ENCODE data around the gene CEP20. TPM values are rescaled to one million over a fixed set of nuclear protein-coding genes. Genes with fewer than 3 reads are reported as not detected.

CEP20 gene
- total RNA-seq, 2 experiments from 2014 or later: 36.6 to 47.3 TPM

DNA sequence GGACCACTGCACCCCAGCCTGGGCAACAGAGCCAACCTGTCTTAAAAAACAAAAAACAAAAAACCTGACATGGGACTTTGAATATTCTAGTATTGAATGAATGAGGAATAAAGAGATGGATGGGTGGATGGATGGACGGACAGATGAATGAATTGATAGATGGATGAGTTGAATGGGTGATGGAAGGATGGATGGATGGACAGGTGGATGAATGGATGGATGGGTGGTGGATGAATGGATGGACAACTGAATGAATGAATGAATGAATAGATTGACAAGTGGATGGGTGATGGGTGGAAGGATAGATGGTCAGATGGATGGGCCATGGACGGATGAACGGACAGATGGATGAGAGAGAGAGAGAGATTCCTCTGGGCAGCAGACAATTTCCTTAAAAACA, 22.8 kb upstream of the CEP20 start:
- H3K4me1 Mint-ChIP-seq: peaks cover 11% of the 10 kb centered on the region
- no peak for ATAC-seq (ENCODE audit: low read depth)
- peak overlapping the region; percentile 1 for H3K27ac Mint-ChIP-seq
- H3K36me3 Mint-ChIP-seq: peaks cover 1% of the 10 kb centered on the region
- DNase-seq: no peak
- peaks cover 2% of the 10 kb centered on the region for H3K9me3 Mint-ChIP-seq
- no peak overlapping the region for H3K4me3 Mint-ChIP-seq
- POLR2A ChIA-PET: no interaction called here
- H3K27me3 Mint-ChIP-seq: no peaks in the 10 kb centered on the region

DNA sequence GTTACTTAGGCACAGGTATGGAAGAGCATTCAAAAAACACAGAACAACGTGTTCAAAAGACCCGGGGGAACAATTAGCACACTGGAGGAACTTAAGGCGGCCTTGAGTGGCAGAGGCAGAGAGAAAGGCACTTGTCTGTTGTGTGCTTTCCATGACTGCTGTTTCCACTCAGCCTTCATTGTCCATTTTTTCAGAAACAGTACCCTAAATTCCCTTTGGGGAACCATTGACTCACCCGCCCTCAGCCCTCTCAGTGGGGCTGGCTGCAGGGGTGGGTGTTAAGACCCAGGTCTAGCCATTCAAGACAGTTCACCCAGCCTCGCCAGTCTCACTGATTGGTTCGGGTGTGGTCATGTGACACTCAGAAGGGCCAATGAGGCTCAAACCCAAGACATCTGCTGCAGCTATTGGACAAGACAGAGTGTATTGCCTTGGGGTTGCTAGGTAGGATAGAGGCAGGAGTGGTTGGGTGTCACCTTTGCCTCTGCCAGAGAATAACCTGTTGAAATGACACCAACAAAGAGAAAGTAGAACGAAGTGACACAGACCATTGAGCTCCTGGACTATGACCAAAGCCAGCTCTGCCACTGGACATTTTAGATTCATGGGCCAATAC, 19.6 kb upstream of the CEP20 start:
- Mint-ChIP-seq H3K27me3 (peaks cover 1% of the 10 kb centered on the region), H3K4me1 (peaks cover 7% of the 10 kb centered on the region), H3K9me3 (peaks cover 1% of the 10 kb centered on the region), H3K27ac (no peak overlapping the region), H3K4me3 (no peak overlapping the region), H3K36me3 (no peaks in the 10 kb centered on the region)
- ATAC-seq (ENCODE audit: low read depth) (peak; percentile 63), DNase-seq (no peak)
- POLR2A ChIA-PET: interaction anchor here (2.3 kb wide), 1 partner anchor 20 kb away, joined by 6 read pairs; the partner anchor contains the start of gene CEP20

DNA sequence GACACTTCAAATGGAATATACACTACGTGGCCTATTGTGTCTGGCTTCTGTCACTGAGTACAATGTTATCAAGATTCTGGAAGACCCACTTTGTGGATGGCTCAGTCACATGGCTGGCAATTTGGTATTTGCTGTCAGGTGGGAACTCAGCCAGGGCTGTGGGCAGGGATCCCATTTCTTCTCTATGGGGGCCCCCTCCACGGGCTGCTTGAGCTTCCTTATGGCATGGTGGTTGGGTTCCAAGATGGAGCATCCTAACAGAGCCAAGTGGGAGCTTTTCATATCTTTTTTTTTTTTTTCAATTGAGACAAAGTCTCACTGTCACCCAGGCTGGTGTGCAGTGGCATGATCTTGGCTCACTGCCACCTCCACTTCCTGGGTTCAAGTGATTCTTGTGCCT, 18.0 kb upstream of the CEP20 start:
- H3K9me3 Mint-ChIP-seq: peaks cover 1% of the 10 kb centered on the region
- H3K27me3 Mint-ChIP-seq: peaks cover 6% of the 10 kb centered on the region
- POLR2A ChIA-PET: interaction anchor here (2.3 kb wide), 1 partner anchor 18 kb away, joined by 6 read pairs; the partner anchor contains the start of gene CEP20
- DNase-seq (no peak), ATAC-seq (ENCODE audit: low read depth) (no peak)
- H3K27ac Mint-ChIP-seq: no peak overlapping the region
- H3K36me3 Mint-ChIP-seq: no peaks in the 10 kb centered on the region
- H3K4me3 Mint-ChIP-seq: no peak overlapping the region
- no peaks in the 10 kb centered on the region for H3K4me1 Mint-ChIP-seq

DNA sequence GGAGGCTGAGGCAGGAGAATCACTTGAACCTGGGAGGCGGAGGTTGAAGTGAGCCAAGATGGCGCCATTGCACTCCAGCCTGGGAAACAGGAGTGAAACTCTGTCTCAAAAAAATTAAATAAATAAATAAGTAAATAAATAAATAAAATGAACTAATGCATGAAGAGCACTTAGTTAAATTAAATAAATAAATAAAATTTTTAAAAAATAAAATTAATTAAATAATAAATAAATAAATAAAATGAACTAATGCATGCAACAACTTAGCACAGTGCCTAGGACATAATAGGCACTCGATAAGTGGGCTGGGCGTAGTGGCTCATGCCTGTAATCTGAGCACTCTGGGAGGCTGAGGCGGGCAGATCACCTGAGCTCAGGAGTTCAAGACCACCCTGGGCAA, 15.6 kb upstream of the CEP20 start:
- DNase-seq (no peak), ATAC-seq (ENCODE audit: low read depth) (no peak)
- POLR2A ChIA-PET: no interaction called here
- Mint-ChIP-seq H3K4me3 (no peak overlapping the region), H3K4me1 (peaks cover 6% of the 10 kb centered on the region), H3K27ac (no peak overlapping the region), H3K27me3 (peaks cover 9% of the 10 kb centered on the region), H3K9me3 (peaks cover 1% of the 10 kb centered on the region), H3K36me3 (no peaks in the 10 kb centered on the region)

DNA sequence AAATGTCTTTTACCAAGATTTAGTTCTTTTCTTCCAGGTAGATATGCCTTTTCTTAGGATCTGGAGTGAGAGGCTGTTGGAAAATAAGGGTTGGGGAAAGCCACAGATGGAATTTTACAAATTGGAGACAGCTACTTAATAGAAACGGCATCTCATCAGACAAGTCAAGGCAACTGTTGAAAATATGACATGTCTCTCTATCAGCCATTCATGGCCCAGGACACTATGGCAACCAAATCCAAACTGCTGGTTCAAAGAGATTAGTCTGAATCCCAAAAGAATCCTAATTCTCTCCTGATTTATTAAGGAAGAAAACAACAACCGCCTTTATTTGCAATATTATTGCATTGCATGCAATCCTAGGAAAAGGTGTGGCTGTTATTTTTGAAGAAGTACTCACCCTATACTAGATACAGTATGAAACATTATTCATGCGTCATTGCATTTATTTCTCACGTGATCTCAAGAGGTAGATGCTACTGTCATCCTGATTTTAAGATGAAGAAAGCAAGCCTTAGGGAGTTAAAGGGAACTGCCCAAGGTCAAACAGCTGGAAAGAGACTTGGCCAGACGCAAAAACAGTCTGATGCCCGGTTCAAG, 12.6 kb upstream of the CEP20 start:
- Mint-ChIP-seq H3K36me3 (no peaks in the 10 kb centered on the region), H3K27me3 (peaks cover 9% of the 10 kb centered on the region), H3K27ac (no peak overlapping the region), H3K9me3 (peaks cover 1% of the 10 kb centered on the region), H3K4me3 (no peak overlapping the region), H3K4me1 (peaks cover 10% of the 10 kb centered on the region)
- POLR2A ChIA-PET: no interaction called here
- ATAC-seq (ENCODE audit: low read depth) (no peak), DNase-seq (no peak)

DNA sequence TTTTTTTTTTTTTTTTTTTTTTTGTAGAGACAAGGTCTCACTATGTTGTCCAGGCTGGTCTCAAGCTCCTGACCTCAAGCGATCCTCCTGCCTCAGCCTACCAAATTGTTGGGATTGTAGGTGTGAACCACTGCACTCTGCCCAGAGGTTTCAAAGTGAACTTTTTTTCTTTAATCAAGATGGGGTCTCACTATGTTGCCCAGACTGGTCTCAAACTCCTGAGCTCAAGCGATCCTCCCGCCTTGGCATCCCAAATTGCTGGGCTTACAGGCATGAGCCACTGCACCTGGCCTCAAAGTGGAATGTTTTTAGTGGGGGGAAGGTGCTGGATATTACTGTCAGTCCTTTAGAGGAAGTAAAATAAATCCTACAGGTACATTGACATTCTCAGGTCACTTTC, 12.0 kb upstream of the CEP20 start:
- H3K27me3 Mint-ChIP-seq: peaks cover 9% of the 10 kb centered on the region
- H3K27ac Mint-ChIP-seq: no peak overlapping the region
- H3K9me3 Mint-ChIP-seq: no peaks in the 10 kb centered on the region
- no peak overlapping the region for H3K4me3 Mint-ChIP-seq
- peaks cover 10% of the 10 kb centered on the region for H3K4me1 Mint-ChIP-seq
- DNase-seq (no peak), ATAC-seq (ENCODE audit: low read depth) (no peak)
- no peaks in the 10 kb centered on the region for H3K36me3 Mint-ChIP-seq
- POLR2A ChIA-PET: no interaction called here

DNA sequence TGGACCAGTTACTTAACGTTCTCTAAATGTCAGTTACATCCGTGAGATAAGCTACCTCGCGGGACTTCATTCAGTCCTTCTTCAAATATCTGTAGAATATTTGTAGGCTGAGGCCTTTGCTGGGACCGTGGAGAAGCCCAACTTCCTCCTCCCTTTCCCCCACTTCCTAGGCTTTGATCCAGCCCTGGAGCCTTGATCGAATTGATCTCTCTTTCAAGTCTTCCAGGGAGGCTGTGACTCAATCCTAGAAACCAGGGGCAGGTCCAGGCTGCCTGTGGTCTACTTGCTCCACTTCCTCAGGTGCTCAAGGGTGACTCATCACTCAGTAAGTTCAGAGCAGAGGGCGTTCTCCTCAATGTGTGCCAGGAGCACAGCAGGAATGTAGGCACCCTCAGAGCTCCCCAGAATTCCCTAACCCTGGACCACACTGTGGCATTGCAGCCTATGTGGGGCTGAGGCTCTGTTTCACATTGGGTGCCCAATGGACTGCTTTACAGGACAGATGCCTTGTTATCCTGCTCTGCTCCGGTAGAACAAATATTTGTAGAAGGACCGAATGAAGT, 11.2 kb upstream of the CEP20 start:
- ATAC-seq (ENCODE audit: low read depth) (peak; percentile 59), DNase-seq (no peak)
- no peak overlapping the region for H3K27ac Mint-ChIP-seq
- POLR2A ChIA-PET: no interaction called here
- H3K36me3 Mint-ChIP-seq: no peaks in the 10 kb centered on the region
- peaks cover 10% of the 10 kb centered on the region for H3K4me1 Mint-ChIP-seq
- H3K4me3 Mint-ChIP-seq: no peak overlapping the region
- peaks cover 9% of the 10 kb centered on the region for H3K27me3 Mint-ChIP-seq
- H3K9me3 Mint-ChIP-seq: no peaks in the 10 kb centered on the region

DNA sequence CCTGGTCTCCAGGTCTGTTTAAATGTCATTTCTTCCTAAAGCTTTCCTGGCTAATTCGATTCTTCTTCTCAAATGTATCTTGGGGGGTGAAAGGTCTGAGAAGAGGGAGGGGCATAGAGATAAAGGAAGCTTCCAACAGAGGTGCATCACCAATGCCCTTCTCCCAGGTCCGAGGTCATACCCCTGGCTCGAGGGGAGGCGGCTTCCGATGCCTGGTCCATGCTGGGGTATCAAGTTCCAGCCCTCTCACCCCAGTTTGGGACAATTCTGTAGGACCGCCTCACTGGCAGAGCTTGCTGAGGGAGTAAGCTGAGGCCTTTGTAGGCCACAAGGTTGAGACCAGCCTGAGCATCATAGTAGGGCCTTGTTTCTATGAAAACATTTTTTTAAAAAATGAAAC, 10.3 kb upstream of the CEP20 start:
- POLR2A ChIA-PET: interaction anchor here (1.8 kb wide), 1 partner anchor 10 kb away, joined by 6 read pairs; the partner anchor contains the start of gene CEP20
- H3K27ac Mint-ChIP-seq: no peak overlapping the region
- no peak for DNase-seq
- peaks cover 10% of the 10 kb centered on the region for H3K4me1 Mint-ChIP-seq
- no peaks in the 10 kb centered on the region for H3K9me3 Mint-ChIP-seq
- no peaks in the 10 kb centered on the region for H3K36me3 Mint-ChIP-seq
- H3K4me3 Mint-ChIP-seq: no peak overlapping the region
- peaks cover 9% of the 10 kb centered on the region for H3K27me3 Mint-ChIP-seq
- no peak for ATAC-seq (ENCODE audit: low read depth)

DNA sequence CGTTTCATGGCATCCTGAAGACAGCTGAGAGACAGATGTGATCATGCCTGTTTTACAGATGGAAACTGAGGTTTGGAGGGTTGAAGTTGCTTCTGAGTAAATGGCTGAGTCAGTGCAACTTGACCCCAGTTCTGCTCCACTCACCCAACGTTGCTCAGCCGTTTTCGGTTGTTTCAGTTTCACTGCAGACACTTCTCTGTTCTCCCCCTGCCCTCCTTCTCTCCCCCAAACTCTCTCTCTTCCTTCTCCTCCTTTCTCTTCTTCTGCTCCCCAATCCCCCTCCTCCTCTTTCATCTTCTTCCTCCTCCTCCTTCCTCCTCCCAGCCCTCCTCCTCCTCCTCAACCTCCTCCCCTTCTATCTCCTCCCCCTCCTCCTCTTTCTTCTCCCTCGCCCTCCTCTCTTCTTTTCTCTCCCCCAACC, 9.4 kb upstream of the CEP20 start:
- H3K4me1 Mint-ChIP-seq: peaks cover 10% of the 10 kb centered on the region
- POLR2A ChIA-PET: interaction anchor here (0.6 to 1.8 kb wide), 2 partner anchors 10 to 15 kb away, joined by 3 to 6 read pairs; partner anchors contain the start of gene CEP20
- no peaks in the 10 kb centered on the region for H3K9me3 Mint-ChIP-seq
- H3K27ac Mint-ChIP-seq: peak overlapping the region; percentile 70
- H3K4me3 Mint-ChIP-seq: peak overlapping the region; percentile 47
- H3K27me3 Mint-ChIP-seq: peaks cover 7% of the 10 kb centered on the region
- ATAC-seq (ENCODE audit: low read depth): no peak
- no peak for DNase-seq
- no peaks in the 10 kb centered on the region for H3K36me3 Mint-ChIP-seq

DNA sequence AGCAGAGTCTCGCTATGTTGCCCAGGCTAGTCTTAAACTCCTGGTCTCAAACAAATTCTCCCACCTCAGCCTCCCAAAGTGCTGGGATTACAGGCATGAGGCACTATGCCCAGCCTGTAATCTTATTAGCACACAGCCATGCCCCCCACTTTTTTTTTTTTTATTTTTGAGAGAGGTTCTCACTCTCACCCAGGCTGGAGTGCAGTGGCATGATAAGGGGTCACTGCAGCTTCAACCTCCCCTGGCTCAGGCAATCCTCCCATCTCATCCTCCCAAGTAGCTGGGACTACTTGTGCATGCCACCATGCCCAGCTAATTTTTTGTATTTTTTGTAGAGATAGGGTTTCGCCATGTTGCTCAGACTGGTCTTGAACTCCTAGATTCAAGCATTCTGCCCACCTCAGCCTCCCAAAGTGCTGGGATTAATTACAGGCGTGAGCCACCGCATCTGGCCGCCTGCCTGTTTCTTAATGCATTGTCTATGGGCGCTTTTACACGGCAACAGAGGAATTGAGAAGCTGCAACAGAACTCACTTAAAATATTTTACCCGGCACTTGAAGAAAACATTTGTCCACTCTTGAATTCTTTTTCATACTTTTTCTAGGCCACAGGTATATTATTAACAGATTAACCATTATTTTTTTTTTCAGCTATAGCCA, 8.8 kb upstream of the CEP20 start:
- H3K27me3 Mint-ChIP-seq: peaks cover 2% of the 10 kb centered on the region
- no peaks in the 10 kb centered on the region for H3K36me3 Mint-ChIP-seq
- H3K4me3 Mint-ChIP-seq: no peak overlapping the region
- no peak overlapping the region for H3K27ac Mint-ChIP-seq
- DNase-seq: no peak
- H3K4me1 Mint-ChIP-seq: peaks cover 10% of the 10 kb centered on the region
- POLR2A ChIA-PET: interaction anchor here (0.6 to 1.8 kb wide), 2 partner anchors 9 to 16 kb away, joined by 3 to 6 read pairs; partner anchors contain the start of gene CEP20
- no peak for ATAC-seq (ENCODE audit: low read depth)
- no peaks in the 10 kb centered on the region for H3K9me3 Mint-ChIP-seq

DNA sequence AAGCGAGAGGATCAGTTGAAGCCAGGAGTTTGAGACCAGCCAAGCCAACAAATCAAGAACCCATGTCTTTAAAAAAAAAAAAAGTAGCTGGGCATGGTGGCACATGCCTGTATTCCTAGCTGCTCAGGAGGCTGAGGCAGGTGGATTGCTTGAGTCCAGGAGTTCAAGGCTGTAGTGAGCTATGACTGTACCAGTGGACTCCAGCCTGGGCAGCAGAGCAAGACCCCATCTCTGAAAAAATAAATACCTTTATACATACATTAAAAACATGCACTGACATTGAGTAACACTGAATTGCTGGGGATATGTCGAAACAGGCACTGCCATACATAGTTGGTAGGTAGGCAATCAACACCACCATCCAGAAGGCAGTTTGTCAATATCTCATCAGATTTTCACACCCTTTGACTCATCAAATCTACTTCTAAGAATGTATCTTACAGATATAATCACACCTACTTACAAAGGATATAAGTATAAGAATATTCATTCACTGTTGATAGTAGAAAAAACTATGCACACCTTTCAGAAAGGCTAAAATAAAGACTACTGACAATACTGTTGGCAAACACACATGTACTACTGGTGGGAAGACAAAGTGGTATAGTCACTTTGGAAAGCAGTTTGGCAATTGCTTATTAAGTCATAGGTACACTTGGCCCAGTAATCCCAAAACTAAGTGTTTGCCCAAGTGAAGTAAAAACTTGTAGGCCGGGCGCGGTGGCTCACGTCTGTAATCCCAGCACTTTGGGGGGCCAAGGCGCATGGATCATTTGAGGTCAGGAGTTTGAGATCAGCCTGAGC, 6.4 kb upstream of the CEP20 start:
- no peak overlapping the region for H3K27ac Mint-ChIP-seq
- no peaks in the 10 kb centered on the region for H3K9me3 Mint-ChIP-seq
- POLR2A ChIA-PET: no interaction called here
- H3K4me3 Mint-ChIP-seq: no peak overlapping the region
- DNase-seq (no peak), ATAC-seq (ENCODE audit: low read depth) (no peak)
- peaks cover 8% of the 10 kb centered on the region for H3K4me1 Mint-ChIP-seq
- H3K27me3 Mint-ChIP-seq: no peaks in the 10 kb centered on the region
- no peaks in the 10 kb centered on the region for H3K36me3 Mint-ChIP-seq

DNA sequence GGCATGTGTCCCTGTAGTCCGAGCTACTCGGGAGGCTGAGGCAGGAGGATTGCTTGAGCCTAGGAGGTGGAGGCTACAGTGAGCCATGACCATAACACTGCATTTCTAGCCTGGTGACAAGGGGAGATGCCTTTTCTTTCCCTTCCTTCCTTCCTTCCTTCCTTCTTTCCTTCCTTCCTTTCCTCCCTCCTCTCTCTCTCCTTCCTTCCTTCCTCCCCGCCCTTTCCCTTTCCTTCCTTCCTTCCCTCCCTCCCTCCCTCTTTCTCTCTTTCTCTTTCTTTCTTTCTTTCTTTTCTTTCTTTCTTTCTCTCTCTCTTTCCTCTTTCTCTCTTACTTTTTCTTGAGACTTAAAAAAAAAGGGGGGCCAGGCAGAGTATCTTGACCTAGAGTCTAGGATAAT, 3.1 kb upstream of the CEP20 start:
- POLR2A ChIA-PET: no interaction called here
- Mint-ChIP-seq H3K4me3 (no peak overlapping the region), H3K9me3 (no peaks in the 10 kb centered on the region), H3K4me1 (peaks cover 14% of the 10 kb centered on the region), H3K27ac (no peak overlapping the region), H3K36me3 (peaks cover 2% of the 10 kb centered on the region), H3K27me3 (no peaks in the 10 kb centered on the region)
- ATAC-seq (ENCODE audit: low read depth): no peak
- no peak for DNase-seq

DNA sequence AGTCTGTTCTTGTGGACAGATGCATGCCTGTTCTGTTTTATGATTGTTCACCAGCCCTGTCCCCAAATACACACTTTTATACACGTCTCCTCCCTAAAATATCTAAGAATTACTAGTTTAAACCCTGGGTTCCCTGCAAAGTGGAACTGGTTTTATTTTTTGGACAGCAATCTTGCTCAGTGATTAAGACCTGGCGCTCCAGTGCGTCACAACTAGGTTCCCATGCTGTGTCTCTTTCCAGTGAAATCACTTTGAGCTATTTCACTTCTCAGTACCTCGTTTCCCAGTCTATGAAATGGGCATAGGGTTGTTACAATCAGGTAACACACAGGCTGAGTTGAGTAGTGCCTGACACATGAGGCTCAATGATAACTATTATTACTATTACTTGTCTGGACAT, 1.1 kb downstream of the CEP20 start:
- no peaks in the 10 kb centered on the region for H3K9me3 Mint-ChIP-seq
- no peaks in the 10 kb centered on the region for H3K27me3 Mint-ChIP-seq
- ATAC-seq (ENCODE audit: low read depth) (no peak), DNase-seq (no peak)
- H3K36me3 Mint-ChIP-seq: peaks cover 13% of the 10 kb centered on the region
- peak overlapping the region; percentile 97 for H3K27ac Mint-ChIP-seq
- H3K4me3 Mint-ChIP-seq: peak overlapping the region; percentile 96
- POLR2A ChIA-PET: interaction anchor here (1.0 to 2.3 kb wide), 4 partner anchors 14 to 155 kb away, joined by 3 to 20 read pairs (median 6); no protein-coding TSS in a partner anchor
- peaks cover 29% of the 10 kb centered on the region for H3K4me1 Mint-ChIP-seq

Measured in activated naive CD8-positive, alpha-beta T cell treated with anti-CD3 and anti-CD28 coated beads, Interleukin-2, amount 10 ng/mL, durations not matched to agents 7 days and 5 days (primary cell).